IPS-18a (cell line): ENCODE measurements around the gene CLMP.

ENCODE experiments used
- H3K27ac ChIP-seq: one replicate; pipeline ENCODE4 v1.5.1; 2013; ENCODE audit warnings: low read length
- H3K27me3 ChIP-seq: one replicate; pipeline ENCODE4 v1.6.1; 2013; ENCODE audit warnings: mild to moderate bottlenecking, low read length; ENCODE audit not compliant: control insufficient read depth, insufficient read depth
- H3K36me3 ChIP-seq: one replicate; pipeline ENCODE4 v1.6.1; 2013; ENCODE audit warnings: low read depth, low read length; ENCODE audit not compliant: control insufficient read depth
- H3K4me1 ChIP-seq: one replicate; pipeline ENCODE4 v1.6.1; 2013; ENCODE audit warnings: low read depth, low read length; ENCODE audit not compliant: control insufficient read depth
- H3K4me3 ChIP-seq: one replicate; pipeline ENCODE4 v1.5.1; 2013; ENCODE audit warnings: low read length
- H3K9ac ChIP-seq: one replicate; pipeline ENCODE4 v1.6.1; 2013; ENCODE audit warnings: mild to moderate bottlenecking, low read length, moderate library complexity
- H3K9me3 ChIP-seq: one replicate; pipeline ENCODE4 v1.6.1; 2013; ENCODE audit warnings: low read depth, low read length; ENCODE audit not compliant: control insufficient read depth

Gene CLMP

GRCh38 chr11:123174196-123175183, 20.6 kb downstream of the CLMP start:
- Histone ChIP-seq H3K27ac (no peak overlapping the region), H3K4me3 (no peak overlapping the region), H3K27me3 (no peaks in the 10 kb centered on the region), H3K9ac (no peak overlapping the region), H3K4me1 (peaks cover 18% of the 10 kb centered on the region), H3K36me3 (no peaks in the 10 kb centered on the region), H3K9me3 (no peaks in the 10 kb centered on the region)

- H3K36me3 ChIP-seq, result no peaks in the 10 kb centered on the region
- peaks cover 23% of the 10 kb centered on the region for H3K4me1 ChIP-seq
- H3K9ac ChIP-seq, result no peak overlapping the region
- no peak overlapping the region for H3K27ac ChIP-seq
- H3K4me3 ChIP-seq, result no peak overlapping the region
- no peaks in the 10 kb centered on the region for H3K27me3 ChIP-seq
- no peaks in the 10 kb centered on the region for H3K9me3 ChIP-seq
These were observed 21.2 kb downstream of the CLMP start for GRCh38 chr11:123173856-123174186.

- Histone ChIP-seq H3K27me3 (no peaks in the 10 kb centered on the region), H3K9ac (no peak overlapping the region), H3K4me3 (no peak overlapping the region), H3K27ac (no peak overlapping the region), H3K9me3 (no peaks in the 10 kb centered on the region), H3K4me1 (peaks cover 18% of the 10 kb centered on the region), H3K36me3 (no peaks in the 10 kb centered on the region)
These were observed 21.8 kb downstream of the CLMP start for GRCh38 chr11:123173040-123173855.

GRCh38 chr11:123170929-123171328, 24.1 kb downstream of the CLMP start:
- no peak overlapping the region for H3K9ac ChIP-seq
- no peaks in the 10 kb centered on the region for H3K36me3 ChIP-seq
- no peaks in the 10 kb centered on the region for H3K9me3 ChIP-seq
- no peaks in the 10 kb centered on the region for H3K27me3 ChIP-seq
- H3K4me3 ChIP-seq, result no peak overlapping the region
- peaks cover 20% of the 10 kb centered on the region for H3K4me1 ChIP-seq
- H3K27ac ChIP-seq, result no peak overlapping the region

GRCh38 chr11:123169821-123170220, 25.2 kb downstream of the CLMP start:
- no peaks in the 10 kb centered on the region for H3K9me3 ChIP-seq
- H3K36me3 ChIP-seq, result no peaks in the 10 kb centered on the region
- peaks cover 19% of the 10 kb centered on the region for H3K4me1 ChIP-seq
- no peak overlapping the region for H3K4me3 ChIP-seq
- no peak overlapping the region for H3K9ac ChIP-seq
- H3K27me3 ChIP-seq, result no peaks in the 10 kb centered on the region
- H3K27ac ChIP-seq, result no peak overlapping the region

GRCh38 chr11:123168955-123169484, 26.0 kb downstream of the CLMP start:
- H3K4me1 ChIP-seq, result peaks cover 15% of the 10 kb centered on the region
- H3K27ac ChIP-seq, result no peak overlapping the region
- H3K36me3 ChIP-seq, result no peaks in the 10 kb centered on the region
- H3K9me3 ChIP-seq, result no peaks in the 10 kb centered on the region
- H3K27me3 ChIP-seq, result no peaks in the 10 kb centered on the region
- no peak overlapping the region for H3K9ac ChIP-seq
- H3K4me3 ChIP-seq, result no peak overlapping the region

GRCh38 chr11:123168241-123168640, 26.8 kb downstream of the CLMP start:
- Histone ChIP-seq H3K27ac (no peak overlapping the region), H3K4me1 (peaks cover 15% of the 10 kb centered on the region), H3K9ac (no peak overlapping the region), H3K36me3 (no peaks in the 10 kb centered on the region), H3K9me3 (no peaks in the 10 kb centered on the region), H3K4me3 (no peak overlapping the region), H3K27me3 (no peaks in the 10 kb centered on the region)

GRCh38 chr11:123166071-123166559, 28.9 kb downstream of the CLMP start:
- no peaks in the 10 kb centered on the region for H3K9me3 ChIP-seq
- peaks cover 15% of the 10 kb centered on the region for H3K4me1 ChIP-seq
- H3K27ac ChIP-seq, result no peak overlapping the region

GRCh38 chr11:123164732-123165450, 30.2 kb downstream of the CLMP start:
- H3K4me1 ChIP-seq, result peaks cover 11% of the 10 kb centered on the region
- H3K27me3 ChIP-seq, result no peaks in the 10 kb centered on the region
- no peaks in the 10 kb centered on the region for H3K9me3 ChIP-seq
- H3K9ac ChIP-seq, result no peak overlapping the region
- no peak overlapping the region for H3K27ac ChIP-seq
- no peak overlapping the region for H3K4me3 ChIP-seq
- H3K36me3 ChIP-seq, result no peaks in the 10 kb centered on the region

More at GRCh38 chr11:123166071-123166559, 28.9 kb downstream of the CLMP start:
- no peaks in the 10 kb centered on the region for H3K27me3 ChIP-seq
- no peak overlapping the region for H3K4me3 ChIP-seq
- no peaks in the 10 kb centered on the region for H3K36me3 ChIP-seq
- H3K9ac ChIP-seq, result no peak overlapping the region

- Histone ChIP-seq H3K27me3 (no peaks in the 10 kb centered on the region), H3K9ac (no peak overlapping the region), H3K4me3 (no peak overlapping the region), H3K27ac (no peak overlapping the region), H3K9me3 (no peaks in the 10 kb centered on the region), H3K4me1 (peaks cover 4% of the 10 kb centered on the region), H3K36me3 (no peaks in the 10 kb centered on the region)
These were observed 31.4 kb downstream of the CLMP start for GRCh38 chr11:123163621-123164020.
